ENCODE measurements around the gene GPR39.

The GPR39 gene

GRCh38 chr2:132466428-132467028 is 49.9 kb downstream of the GPR39 start:
- no peak overlapping the region for H3K27ac ChIP-seq (ENCODE audit: poor library complexity, severe bottlenecking)
- H3K4me3 ChIP-seq (ENCODE audit: severe bottlenecking): no peak overlapping the region
- ATAC-seq (ENCODE audit: low read depth) (no peak), DNase-seq (ENCODE audit: low spot score) (no peak)
- no peaks in the 10 kb centered on the region for H3K27me3 ChIP-seq (ENCODE audit: insufficient read depth, poor library complexity, severe bottlenecking)
- H3K9me3 ChIP-seq (ENCODE audit: severe bottlenecking): peaks cover 17% of the 10 kb centered on the region
- H3K4me1 ChIP-seq (ENCODE audit: insufficient read depth, poor library complexity, severe bottlenecking): no peaks in the 10 kb centered on the region
- no peak for TF ChIP-seq CTCF (IDR thresholded peaks at IDR 0.05; ENCODE audit: poor library complexity, severe bottlenecking)
- no peaks in the 10 kb centered on the region for H3K36me3 ChIP-seq (ENCODE audit: low read depth)

- Histone ChIP-seq H3K4me1 (ENCODE audit: insufficient read depth, poor library complexity, severe bottlenecking) (no peaks in the 10 kb centered on the region), H3K4me3 (ENCODE audit: severe bottlenecking) (no peak overlapping the region), H3K36me3 (ENCODE audit: low read depth) (no peaks in the 10 kb centered on the region), H3K27ac (ENCODE audit: poor library complexity, severe bottlenecking) (no peak overlapping the region), H3K27me3 (ENCODE audit: insufficient read depth, poor library complexity, severe bottlenecking) (no peaks in the 10 kb centered on the region), H3K9me3 (ENCODE audit: severe bottlenecking) (peaks cover 17% of the 10 kb centered on the region)
- ATAC-seq (ENCODE audit: low read depth): no peak
- no peak for TF ChIP-seq CTCF (IDR thresholded peaks at IDR 0.05; ENCODE audit: poor library complexity, severe bottlenecking)
- DNase-seq (ENCODE audit: low spot score): no peak
These were observed 52.4 kb downstream of the GPR39 start for GRCh38 chr2:132468821-132469675.

GRCh38 chr2:132470746-132471145 is 54.1 kb downstream of the GPR39 start:
- Histone ChIP-seq H3K4me3 (ENCODE audit: severe bottlenecking) (no peak overlapping the region), H3K27me3 (ENCODE audit: insufficient read depth, poor library complexity, severe bottlenecking) (no peaks in the 10 kb centered on the region), H3K36me3 (ENCODE audit: low read depth) (no peaks in the 10 kb centered on the region), H3K9me3 (ENCODE audit: severe bottlenecking) (peaks cover 14% of the 10 kb centered on the region), H3K27ac (ENCODE audit: poor library complexity, severe bottlenecking) (no peak overlapping the region), H3K4me1 (ENCODE audit: insufficient read depth, poor library complexity, severe bottlenecking) (no peaks in the 10 kb centered on the region)
- no peak for ATAC-seq (ENCODE audit: low read depth)
- DNase-seq (ENCODE audit: low spot score): no peak
- no peak for TF ChIP-seq CTCF (IDR thresholded peaks at IDR 0.05; ENCODE audit: poor library complexity, severe bottlenecking)

GRCh38 chr2:132473174-132473883 is 56.7 kb downstream of the GPR39 start:
- H3K4me1 ChIP-seq (ENCODE audit: insufficient read depth, poor library complexity, severe bottlenecking): no peaks in the 10 kb centered on the region
- no peaks in the 10 kb centered on the region for H3K36me3 ChIP-seq (ENCODE audit: low read depth)
- H3K4me3 ChIP-seq (ENCODE audit: severe bottlenecking): no peak overlapping the region
- H3K9me3 ChIP-seq (ENCODE audit: severe bottlenecking): no peaks in the 10 kb centered on the region
- no peak for ATAC-seq (ENCODE audit: low read depth)
- TF ChIP-seq CTCF (IDR thresholded peaks at IDR 0.05; ENCODE audit: poor library complexity, severe bottlenecking): no peak
- no peak for DNase-seq (ENCODE audit: low spot score)
- H3K27me3 ChIP-seq (ENCODE audit: insufficient read depth, poor library complexity, severe bottlenecking): no peaks in the 10 kb centered on the region
- H3K27ac ChIP-seq (ENCODE audit: poor library complexity, severe bottlenecking): no peak overlapping the region
